GM21360 (cell line): ENCODE results near the gene ISCA1.

Source experiments
- ATAC-seq: cut with Tn5 transposase; IDR thresholded peaks from one replicate; pipeline ENCODE4 v1.9.1; 2021; ENCODE audit warnings: mild to moderate bottlenecking, moderate library complexity; ENCODE audit not compliant: unreplicated experiment

Gene ISCA1

GRCh38 chr9:86286278-86286677 lies 3.9 kb upstream of the ISCA1 start:
- ATAC-seq = no peak

GRCh38 chr9:86285261-86285660 lies 2.9 kb upstream of the ISCA1 start:
- ATAC-seq = no peak

DNA sequence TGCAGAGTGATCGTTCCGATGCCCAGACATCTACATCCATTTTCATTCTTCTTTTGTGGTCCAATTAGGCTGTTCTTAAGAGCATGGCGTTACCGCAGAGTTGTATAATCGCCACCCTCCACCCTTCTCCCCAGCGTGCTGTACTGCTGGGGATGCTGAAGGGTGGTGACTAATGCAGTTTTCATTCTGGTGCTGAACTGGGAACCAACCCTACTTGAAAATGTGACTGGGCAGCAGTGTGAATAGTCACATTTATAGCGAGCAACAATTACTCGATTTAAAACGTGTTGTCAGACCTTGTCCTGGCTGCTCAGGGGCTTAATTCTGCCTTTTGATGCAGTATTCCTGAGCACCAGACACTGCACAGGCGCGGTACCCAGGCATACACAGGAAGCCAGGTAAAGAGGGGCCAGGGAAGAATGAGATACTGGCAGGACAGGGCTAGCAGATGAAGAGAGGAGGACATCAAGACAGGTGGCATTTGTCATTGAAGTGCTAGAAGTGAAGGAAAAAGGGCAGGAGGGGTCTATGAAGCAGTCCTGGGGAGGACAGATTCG lies 719 bp upstream of the ISCA1 start:
- ATAC-seq = peak; percentile 20

- ATAC-seq = no peak
Observed at GRCh38 chr9:86281593-86282076, 703 bp downstream of the ISCA1 start.

DNA sequence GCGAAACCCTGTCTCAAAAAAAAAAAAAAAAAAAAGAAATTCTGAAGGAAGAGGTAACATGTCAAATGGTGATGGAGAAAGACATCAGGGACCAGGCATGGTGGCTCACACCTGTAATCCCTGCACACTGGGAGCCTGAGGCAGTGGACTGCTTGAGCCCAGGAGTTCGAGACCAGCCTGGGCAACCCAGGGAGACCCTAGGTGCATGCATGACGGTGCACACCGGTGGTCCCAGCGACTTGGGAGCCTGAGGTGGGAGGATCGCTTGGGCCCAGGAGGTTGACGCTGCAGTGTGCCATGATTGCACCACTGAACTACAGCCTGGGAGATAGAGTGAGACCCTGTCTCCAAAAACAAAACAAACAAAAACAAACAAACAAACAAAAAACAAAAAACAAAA lies 1.8 kb downstream of the ISCA1 start:
- no peak for ATAC-seq

DNA sequence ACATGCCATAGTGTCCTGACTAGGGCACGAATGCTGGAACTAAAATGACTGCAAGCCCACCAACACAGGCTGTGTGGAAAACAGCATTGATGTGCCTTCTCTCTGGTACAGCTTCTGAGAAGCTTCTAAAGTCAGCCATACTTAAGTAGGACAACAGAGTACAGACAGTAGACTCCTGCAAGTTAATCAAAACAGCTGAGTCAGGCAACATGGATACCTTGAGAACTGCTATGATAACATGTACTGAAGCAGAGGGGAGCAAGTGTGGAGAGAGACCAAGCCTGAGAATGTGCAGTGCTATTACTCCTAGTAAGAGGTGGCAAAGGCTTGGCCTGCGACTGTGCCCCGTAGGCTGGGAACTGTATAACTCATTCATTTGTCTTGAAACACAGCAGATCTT lies 2.5 kb downstream of the ISCA1 start:
- no peak for ATAC-seq

GRCh38 chr9:86277072-86277471 lies 5.3 kb downstream of the ISCA1 start:
- ATAC-seq = no peak

- no peak for ATAC-seq
Observed at GRCh38 chr9:86275962-86276361, 6.4 kb downstream of the ISCA1 start.

DNA sequence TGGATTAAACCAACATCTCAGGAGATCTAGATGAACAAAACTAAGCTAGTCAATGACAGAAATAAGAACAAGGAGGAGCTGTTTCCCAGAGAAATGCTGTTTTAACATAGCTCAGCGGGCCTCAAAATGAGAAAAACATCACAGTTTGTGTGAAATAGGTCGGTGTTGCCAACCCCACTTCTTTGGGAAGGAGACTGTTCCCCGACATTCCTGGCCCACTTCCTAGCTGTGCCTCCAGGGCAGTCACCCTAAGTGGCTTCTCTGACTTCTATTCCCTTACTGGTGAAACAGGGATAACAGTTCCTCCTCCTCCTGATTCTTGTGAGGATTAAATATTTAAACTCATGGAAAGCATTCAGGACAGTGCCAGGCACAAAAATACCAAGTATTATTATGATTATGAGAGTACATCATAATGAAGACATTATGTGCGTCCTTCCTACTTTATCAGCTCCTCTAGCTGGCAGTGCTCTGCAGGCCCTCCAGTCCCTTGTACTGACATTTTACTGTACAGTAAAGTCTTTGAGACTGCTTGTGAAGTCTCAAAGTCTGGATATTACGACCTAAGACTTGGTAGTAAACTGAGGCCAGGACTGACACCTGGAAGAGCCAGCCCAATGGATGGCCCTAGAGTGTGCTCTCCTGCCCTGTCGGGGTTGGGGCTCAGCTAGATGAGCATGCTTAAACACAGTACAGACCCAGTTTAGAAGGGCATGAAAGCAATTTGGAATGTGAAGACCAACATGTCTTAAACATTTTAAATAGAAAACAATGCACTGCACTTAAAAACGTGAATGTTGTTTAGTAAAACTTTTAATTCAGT lies 7.3 kb downstream of the ISCA1 start:
- no peak for ATAC-seq

DNA sequence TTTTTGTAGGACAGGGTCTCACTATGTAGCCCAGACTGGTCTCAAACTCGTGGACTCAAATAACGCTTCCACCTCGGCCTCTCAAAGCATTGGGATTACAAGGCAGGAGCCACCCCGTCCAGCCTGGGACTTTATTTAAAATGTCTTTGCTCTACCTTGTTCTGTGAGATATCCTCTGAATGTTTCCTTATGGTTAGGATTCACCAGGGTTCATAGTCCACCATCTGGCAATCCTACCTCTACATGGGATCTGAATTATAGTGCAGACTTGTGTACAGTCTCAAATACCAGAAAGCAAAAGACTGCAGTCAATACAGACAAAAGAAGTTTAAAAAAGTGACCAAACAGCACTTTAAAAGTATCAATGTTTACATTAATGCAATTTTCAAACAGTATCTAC lies 10.1 kb downstream of the ISCA1 start:
- no peak for ATAC-seq

- no peak for ATAC-seq
Observed at GRCh38 chr9:86263876-86264275, 18.5 kb downstream of the ISCA1 start.

DNA sequence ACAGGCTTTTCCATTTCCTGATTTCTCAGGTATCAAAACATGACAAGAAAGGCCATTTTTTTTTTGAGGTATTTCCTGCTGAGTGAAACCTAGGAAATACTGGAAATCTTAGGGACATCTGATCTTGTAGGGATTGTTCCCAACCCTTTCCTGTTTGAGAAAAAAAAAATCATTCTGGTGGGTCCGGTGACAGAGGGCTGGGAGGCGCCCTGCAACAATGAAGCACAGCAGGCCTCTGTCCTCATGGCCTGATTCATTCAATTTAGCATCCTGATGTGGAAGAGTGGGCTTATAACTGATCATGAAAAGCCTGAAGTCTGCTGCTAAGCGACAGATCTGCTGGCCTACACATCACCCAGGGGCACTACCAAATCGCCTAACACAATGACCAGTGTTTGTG lies 19.8 kb downstream of the ISCA1 start:
- ATAC-seq = no peak

DNA sequence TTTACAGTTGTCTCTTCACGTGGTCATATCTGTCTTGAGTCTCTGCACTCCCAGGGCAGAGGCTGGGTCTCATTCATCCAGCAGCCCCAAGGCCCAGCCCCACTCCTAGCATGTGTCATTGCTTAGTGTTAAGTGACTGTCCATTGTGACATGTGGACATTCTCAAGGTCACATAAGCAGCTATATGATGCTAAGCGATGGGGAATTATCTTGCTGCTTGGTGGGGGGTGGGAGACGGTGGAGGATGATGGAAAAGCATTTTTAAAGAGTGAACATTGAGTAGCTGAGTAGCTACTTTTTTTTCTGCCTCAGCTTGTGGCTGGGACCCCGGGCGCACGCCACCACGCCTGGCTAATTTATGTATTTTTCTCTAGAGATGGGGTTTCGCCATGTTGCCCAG lies 22.8 kb downstream of the ISCA1 start, which contains the start of gene C9orf153:
Gene C9orf153, minus strand, starts transcription at position 101 of the 400 bp plus-strand sequence. CDS start 30,054 bp downstream, outside the sequence.
- ATAC-seq = no peak

DNA sequence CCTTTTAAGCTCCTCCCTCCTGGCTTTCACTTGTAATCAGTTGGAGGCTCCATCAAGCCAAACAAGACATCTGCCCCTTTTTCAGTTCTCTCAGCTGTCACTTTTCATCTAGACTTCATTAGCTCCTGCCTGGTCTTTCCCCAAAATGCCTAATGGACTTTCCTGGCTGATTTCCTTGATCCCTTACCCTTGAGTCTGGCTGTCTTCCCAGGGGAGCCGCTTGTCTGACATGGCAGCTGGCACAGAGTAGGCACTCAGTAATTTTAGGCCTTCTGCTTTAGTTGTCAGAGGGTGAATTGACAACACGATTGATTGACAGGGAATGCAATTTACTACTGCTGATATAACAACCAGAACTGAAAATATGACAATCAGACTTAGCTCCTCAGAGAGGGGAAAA lies 24.9 kb downstream of the ISCA1 start:
- no peak for ATAC-seq

DNA sequence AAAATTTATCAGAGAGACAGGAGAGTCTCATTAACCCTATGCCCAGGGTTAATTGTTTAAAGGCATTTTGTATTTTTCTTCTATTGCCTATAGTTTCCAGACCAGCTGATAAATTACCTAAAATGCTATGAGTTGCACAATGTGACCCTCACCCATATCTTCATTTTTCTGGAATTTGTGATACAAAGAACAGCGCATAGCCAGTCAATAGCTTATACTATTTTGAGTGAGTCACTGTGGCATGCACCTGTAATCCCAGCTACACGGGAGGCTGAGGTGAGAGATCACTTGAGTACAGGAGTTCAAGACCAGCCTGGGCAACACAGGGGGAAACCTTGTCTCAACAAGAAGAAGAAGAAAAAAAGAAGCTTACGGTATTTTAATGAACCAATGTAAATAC lies 25.7 kb downstream of the ISCA1 start:
- ATAC-seq = no peak

- ATAC-seq = no peak
Observed at GRCh38 chr9:86253577-86253976, 28.8 kb downstream of the ISCA1 start.

DNA sequence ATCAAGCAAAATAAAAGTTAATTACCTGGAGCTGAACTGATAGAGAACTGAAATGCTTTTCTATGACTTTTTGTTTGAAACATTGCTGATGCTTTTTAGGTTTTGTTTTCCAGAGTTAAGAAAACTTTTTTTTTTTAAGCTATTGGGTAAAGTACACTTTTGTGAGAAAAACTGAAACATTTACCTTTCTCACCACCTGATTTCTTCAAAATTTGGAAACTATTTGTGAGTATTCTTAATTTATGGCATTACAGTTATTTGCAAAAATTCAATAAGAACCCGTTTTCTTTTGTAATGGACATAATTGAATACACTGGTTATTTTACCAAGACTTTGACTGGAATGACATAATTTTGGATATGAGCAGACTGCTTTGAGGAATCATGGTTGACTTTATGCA lies 29.5 kb downstream of the ISCA1 start:
- ATAC-seq = no peak

- ATAC-seq = no peak
Observed at GRCh38 chr9:86250123-86250522, 32.2 kb downstream of the ISCA1 start.

DNA sequence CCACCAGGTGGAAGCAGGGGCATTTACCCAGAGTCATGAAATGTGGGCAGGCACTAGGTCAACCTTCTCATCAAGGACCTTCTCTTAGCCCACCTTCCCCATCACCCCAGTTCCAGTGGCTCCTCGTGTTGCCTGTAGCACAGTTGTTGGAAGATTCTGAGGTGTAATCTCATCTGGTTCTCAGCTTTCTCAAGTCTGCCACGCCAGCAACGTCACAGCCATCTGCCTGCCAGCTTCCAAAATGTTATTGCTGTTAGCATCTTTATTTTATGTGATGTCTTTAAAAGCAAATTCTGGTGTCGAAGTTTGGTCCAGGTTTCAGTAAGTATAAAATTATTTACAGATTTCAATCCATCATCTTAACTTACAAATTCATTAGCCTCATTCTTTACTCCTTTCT lies 33.6 kb downstream of the ISCA1 start:
- no peak for ATAC-seq

- peak; percentile 87 for ATAC-seq
Observed at GRCh38 chr9:86246752-86247161, 35.6 kb downstream of the ISCA1 start.

GRCh38 chr9:86242071-86242470 lies 40.3 kb downstream of the ISCA1 start:
- no peak for ATAC-seq

DNA sequence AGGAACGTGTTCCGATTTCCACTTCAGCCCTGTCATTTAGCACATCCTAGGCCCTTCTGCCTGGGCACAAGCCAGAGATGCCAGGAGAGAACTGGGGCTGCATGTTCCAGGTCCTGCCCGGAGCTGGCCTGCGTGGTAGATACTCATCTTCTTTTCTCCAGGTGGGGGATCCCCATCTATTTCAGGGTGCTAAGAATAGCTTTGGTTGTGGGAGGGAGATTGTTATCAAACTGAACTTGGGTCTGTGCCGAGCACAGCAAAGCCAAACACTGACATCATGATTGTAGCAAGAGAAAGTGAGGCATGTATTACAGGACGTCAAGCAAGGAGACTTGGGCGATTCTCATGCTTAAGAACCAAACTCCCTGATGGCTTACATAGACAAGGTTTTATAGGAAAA lies 41.1 kb downstream of the ISCA1 start:
- no peak for ATAC-seq
